ENCODE measurements around the gene GNA15.

DNA sequence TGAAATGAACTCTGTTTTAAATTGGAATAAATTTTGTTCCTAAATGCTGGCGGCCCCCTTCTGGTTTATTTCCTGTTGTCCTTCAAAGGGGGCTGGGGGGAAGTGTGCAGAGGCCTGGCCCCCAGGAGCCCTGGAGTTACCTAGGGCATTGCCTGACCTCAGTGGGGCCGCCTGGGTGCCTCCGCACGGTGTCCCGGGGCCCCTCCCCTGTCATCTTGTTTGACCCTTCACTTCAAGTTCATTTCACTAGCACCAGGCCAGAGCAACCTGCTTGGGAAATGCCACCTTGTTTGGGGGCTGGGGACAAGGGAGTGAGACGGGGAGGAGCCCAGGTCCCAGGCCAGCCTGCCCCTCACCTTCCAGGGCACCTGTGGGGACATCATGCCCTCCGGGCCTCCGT, 11.9 kb upstream of the GNA15 start:
- TF ChIP-seq, protein P1, sequence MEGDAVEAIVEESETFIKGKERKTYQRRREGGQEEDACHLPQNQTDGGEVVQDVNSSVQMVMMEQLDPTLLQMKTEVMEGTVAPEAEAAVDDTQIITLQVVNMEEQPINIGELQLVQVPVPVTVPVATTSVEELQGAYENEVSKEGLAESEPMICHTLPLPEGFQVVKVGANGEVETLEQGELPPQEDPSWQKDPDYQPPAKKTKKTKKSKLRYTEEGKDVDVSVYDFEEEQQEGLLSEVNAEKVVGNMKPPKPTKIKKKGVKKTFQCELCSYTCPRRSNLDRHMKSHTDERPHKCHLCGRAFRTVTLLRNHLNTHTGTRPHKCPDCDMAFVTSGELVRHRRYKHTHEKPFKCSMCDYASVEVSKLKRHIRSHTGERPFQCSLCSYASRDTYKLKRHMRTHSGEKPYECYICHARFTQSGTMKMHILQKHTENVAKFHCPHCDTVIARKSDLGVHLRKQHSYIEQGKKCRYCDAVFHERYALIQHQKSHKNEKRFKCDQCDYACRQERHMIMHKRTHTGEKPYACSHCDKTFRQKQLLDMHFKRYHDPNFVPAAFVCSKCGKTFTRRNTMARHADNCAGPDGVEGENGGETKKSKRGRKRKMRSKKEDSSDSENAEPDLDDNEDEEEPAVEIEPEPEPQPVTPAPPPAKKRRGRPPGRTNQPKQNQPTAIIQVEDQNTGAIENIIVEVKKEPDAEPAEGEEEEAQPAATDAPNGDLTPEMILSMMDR (IDR thresholded peaks at IDR 0.05), result no peak
- no peak for TF ChIP-seq POLR2A (IDR thresholded peaks at IDR 0.05)
